Tibial nerve (tissue), 4 donors: ENCODE results near the gene SHROOM2. TPM values are rescaled to one million over a fixed set of nuclear protein-coding genes. Genes with fewer than 3 reads are reported as not detected.

ENCODE experiments used
- DNase-seq, 2 donors: peaks; one replicate each; pipeline ENCODE4 v3.0.0-alpha.2; 2019; ENCODE audit warnings: low spot score in 2 of 2
- H3K27ac ChIP-seq, 4 donors: fragments of 200-600 bp; sonication (generic) in 3 of 4; one replicate each; pipeline ENCODE4 v1.5.1; 2017 to 2019; ENCODE audit warnings: mild to moderate bottlenecking in 1 of 4
- H3K27me3 ChIP-seq, 2 donors: fragments of 200-600 bp; sonication (generic) in 1 of 2; one replicate each; pipeline versions ENCODE4 v1.5.1 to v1.6.0; 2017 to 2019
- H3K36me3 ChIP-seq, 3 donors: fragments of 200-600 bp; sonication (generic); one replicate each; pipeline ENCODE4 v1.5.1; 2018 to 2019
- H3K4me1 ChIP-seq, 4 donors: fragments of 200-600 bp; sonication (generic) in 3 of 4; one replicate each; pipeline ENCODE4 v1.5.1; 2017 to 2019
- H3K4me3 ChIP-seq, 4 donors: fragments of 200-600 bp; sonication (generic) in 3 of 4; one replicate each; pipeline ENCODE4 v1.5.1; 2017 to 2019; ENCODE audit warnings: mild to moderate bottlenecking in 1 of 4, moderate library complexity in 1 of 4
- H3K9me3 ChIP-seq, 4 donors: fragments of 200-600 bp; sonication (generic) in 3 of 4; one replicate each; pipeline ENCODE4 v1.5.1; 2017 to 2019
- EP300 ChIP-seq, 2 donors: sonication (generic); formaldehyde crosslinking; IDR thresholded peaks; one replicate each; pipeline ENCODE4 v1.6.1; 2017; ENCODE audit warnings: antibody characterized with exemption in 2 of 2, mild to moderate bottlenecking in 1 of 2
- POLR2A ChIP-seq, 2 donors: fragments of 450-650 bp; IDR thresholded peaks; one replicate each; pipeline ENCODE4 v1.6.1; 2017; ENCODE audit warnings: antibody characterized with exemption in 2 of 2, mild to moderate bottlenecking in 2 of 2, moderate library complexity in 2 of 2
- WGBS, 2 donors: methylation state at CpG; one replicate each; pipeline ENCODE4 v1.1.5; 2018; 5-methylcytosine and 5-hydroxymethylcytosine counted together
- total RNA-seq, 4 donors: library from RNA; depleted of rRNA; stranded (reverse); fragments of >200 nt; gene quantifications; one replicate each; pipeline ENCODE4 v1.1.0, GENCODE V29; 2016
- TF ChIP-seq, protein P1 (sequence below), 5 experiments: fragments of 200-600 bp in 3 of 5; fragments of 450-650 bp in 2 of 5; sonication (generic) in 3 of 5; IDR thresholded peaks; one replicate each; pipeline ENCODE4 v1.5.1; 2016 to 2019; ENCODE audit warnings: antibody characterized with exemption in 5 of 5, mild to moderate bottlenecking in 3 of 5, moderate library complexity in 2 of 5

Gene SHROOM2
- total RNA-seq, 4 donors from 2014 or later: 2.7 to 5.0 (median 3.6) TPM

DNA sequence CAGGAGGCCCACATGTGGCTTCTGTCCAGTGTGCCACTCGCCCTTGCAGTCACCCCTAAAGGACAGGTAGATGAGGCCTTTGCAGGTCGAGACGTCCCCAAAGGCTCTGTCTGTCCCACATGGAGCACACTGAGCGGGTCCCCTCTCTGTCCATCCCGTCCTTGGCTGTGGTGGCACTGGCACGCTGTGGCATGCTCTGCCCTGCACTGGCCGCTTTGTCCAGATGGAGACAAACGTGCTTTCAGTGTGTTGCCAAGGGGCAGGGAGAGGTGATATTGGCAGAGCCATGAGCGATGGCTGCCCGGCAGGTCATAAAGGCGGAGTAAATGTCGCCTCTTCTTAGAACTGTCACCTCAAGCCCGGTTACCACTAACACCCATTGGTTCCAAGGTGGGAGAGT, 94.0 kb downstream of the SHROOM2 start:
- TF ChIP-seq EP300 (IDR thresholded peaks at IDR 0.05) (no peak), POLR2A (IDR thresholded peaks at IDR 0.05) (no peak)
- TF ChIP-seq, protein P1, sequence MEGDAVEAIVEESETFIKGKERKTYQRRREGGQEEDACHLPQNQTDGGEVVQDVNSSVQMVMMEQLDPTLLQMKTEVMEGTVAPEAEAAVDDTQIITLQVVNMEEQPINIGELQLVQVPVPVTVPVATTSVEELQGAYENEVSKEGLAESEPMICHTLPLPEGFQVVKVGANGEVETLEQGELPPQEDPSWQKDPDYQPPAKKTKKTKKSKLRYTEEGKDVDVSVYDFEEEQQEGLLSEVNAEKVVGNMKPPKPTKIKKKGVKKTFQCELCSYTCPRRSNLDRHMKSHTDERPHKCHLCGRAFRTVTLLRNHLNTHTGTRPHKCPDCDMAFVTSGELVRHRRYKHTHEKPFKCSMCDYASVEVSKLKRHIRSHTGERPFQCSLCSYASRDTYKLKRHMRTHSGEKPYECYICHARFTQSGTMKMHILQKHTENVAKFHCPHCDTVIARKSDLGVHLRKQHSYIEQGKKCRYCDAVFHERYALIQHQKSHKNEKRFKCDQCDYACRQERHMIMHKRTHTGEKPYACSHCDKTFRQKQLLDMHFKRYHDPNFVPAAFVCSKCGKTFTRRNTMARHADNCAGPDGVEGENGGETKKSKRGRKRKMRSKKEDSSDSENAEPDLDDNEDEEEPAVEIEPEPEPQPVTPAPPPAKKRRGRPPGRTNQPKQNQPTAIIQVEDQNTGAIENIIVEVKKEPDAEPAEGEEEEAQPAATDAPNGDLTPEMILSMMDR (IDR thresholded peaks at IDR 0.05): no peak
- WGBS, 2 donors: 88 to 91% methylated on average over 6 to 13 of the region's 13 CpGs
- Histone ChIP-seq H3K27ac (no peak overlapping the region), H3K4me3 (no peak overlapping the region), H3K9me3 (no peaks in the 10 kb centered on the region), H3K27me3 (peaks cover 0 to 4% of the 10 kb centered on the region in 2 donors), H3K36me3 (no peaks in the 10 kb centered on the region), H3K4me1 (no peaks in the 10 kb centered on the region)
- DNase-seq: no peak

DNA sequence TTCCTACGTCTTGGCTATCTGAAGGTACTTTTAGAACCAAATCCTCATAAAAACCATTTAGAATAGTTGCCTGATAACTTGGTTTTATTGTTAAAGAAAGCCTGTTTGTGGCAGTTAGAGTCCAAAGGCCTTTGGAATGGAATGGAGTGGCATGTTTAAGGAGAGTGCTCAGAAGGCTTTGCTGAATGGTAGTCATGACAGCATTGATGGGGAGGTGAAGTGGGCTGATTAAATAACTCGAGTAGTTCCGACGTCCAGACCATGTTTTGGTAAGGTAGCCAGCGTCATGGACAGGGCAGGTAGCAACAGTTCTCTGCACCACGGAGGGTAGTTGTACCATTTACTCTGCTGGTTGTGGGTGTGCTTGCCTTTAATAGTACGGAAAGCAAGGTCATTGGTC, 94.6 kb downstream of the SHROOM2 start:
- WGBS, 2 donors: 80 to 86% methylated on average over 7 of the region's 7 CpGs
- Histone ChIP-seq H3K4me1 (no peaks in the 10 kb centered on the region), H3K27me3 (peaks cover 0 to 4% of the 10 kb centered on the region in 2 donors), H3K4me3 (no peak overlapping the region), H3K9me3 (no peaks in the 10 kb centered on the region), H3K27ac (no peak overlapping the region), H3K36me3 (no peaks in the 10 kb centered on the region)
- TF ChIP-seq EP300 (IDR thresholded peaks at IDR 0.05) (no peak), POLR2A (IDR thresholded peaks at IDR 0.05) (no peak)
- TF ChIP-seq, protein P1 (IDR thresholded peaks at IDR 0.05): no peak
- no peak for DNase-seq

DNA sequence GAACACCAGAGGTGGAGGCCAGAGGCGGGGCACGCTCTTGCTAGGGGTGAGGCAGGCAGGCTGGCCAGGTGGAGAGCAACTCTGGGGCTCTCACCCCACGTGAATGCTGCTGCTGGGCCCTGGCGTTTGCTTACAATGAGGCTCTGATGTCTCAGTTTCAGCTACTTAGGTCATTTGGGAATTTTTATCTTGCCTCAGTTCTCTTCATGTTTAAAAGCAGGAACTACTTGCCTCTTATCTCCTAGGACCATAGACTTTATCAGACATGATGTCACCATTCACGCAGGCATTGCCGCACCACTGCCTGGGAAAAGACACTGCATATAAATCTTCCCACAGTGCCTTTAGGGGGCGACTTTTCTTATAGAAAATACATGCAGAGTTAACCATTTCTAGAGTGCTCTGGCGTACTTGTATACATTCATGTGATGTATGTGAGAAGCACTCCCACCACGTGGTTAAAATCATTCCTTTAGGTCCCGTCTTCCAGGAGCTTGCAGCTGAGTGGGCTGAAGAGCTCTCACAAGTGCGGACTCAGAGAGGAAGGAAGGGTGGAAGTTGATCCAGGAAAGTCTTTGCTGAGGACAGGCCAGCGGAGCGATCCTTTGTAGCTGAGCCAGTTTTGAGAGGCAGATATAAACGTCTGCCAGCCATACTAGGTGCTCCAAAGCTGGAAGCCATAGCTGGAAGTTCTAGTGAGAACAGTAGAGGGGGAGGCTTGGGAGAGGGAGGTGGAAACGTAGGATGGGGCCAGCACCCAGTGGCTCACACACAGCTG, 96.6 kb downstream of the SHROOM2 start:
- Histone ChIP-seq H3K9me3 (no peaks in the 10 kb centered on the region), H3K4me1 (no peaks in the 10 kb centered on the region), H3K4me3 (no peak overlapping the region), H3K27me3 (peaks cover 0 to under 1% of the 10 kb centered on the region in 2 donors), H3K27ac (no peak overlapping the region), H3K36me3 (no peaks in the 10 kb centered on the region)
- TF ChIP-seq EP300 (IDR thresholded peaks at IDR 0.05) (no peak), POLR2A (IDR thresholded peaks at IDR 0.05) (no peak)
- TF ChIP-seq, protein P1 (IDR thresholded peaks at IDR 0.05): no peak
- DNase-seq: no peak
- WGBS, 2 donors: 59 to 61% methylated on average over 9 to 15 of the region's 15 CpGs

DNA sequence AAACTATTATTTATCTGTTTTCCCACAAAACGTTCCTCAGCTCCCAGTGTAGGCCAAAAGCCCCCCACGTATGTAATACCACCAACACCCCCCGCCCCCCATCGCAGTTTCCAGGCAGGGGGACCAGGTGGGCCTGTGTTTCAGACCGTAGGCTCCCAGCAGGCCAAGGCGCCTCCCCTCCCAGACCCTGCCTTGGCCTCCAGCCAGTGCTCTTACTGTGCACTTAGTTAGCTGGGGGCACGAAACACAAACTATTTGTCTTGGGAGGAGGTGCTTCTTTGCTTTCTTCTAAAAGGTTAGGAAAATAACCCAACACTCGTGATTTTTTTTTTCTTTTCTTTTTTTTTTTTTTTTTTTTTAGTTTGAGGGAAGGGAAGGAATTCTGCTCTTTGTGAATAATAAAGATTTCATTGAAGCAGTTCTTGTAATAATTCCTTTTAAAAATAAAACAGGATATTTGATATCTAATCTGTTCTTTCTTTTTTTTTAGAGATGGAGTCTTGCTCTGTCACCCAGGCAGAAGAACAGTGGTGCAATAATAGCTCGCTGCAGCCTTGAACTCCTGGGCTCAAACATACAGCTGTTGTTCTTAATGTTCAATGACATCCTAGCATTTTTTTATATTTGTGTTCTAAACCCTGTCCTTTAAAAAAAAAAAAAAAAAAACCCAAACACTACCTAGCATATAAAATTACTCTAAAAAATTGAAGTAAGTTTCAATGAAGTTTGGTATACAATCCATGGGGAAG, 98.0 kb downstream of the SHROOM2 start:
- no peaks in the 10 kb centered on the region for H3K4me1 ChIP-seq
- no peak overlapping the region for H3K27ac ChIP-seq
- no peaks in the 10 kb centered on the region for H3K9me3 ChIP-seq
- no peaks in the 10 kb centered on the region for H3K36me3 ChIP-seq
- H3K27me3 ChIP-seq: no peaks in the 10 kb centered on the region
- TF ChIP-seq, protein P1 (IDR thresholded peaks at IDR 0.05): no peak
- TF ChIP-seq EP300 (IDR thresholded peaks at IDR 0.05) (no peak), POLR2A (IDR thresholded peaks at IDR 0.05) (no peak)
- H3K4me3 ChIP-seq: no peak overlapping the region
- no peak for DNase-seq
- WGBS, 2 donors: 60 to 69% methylated on average over 9 of the region's 9 CpGs

DNA sequence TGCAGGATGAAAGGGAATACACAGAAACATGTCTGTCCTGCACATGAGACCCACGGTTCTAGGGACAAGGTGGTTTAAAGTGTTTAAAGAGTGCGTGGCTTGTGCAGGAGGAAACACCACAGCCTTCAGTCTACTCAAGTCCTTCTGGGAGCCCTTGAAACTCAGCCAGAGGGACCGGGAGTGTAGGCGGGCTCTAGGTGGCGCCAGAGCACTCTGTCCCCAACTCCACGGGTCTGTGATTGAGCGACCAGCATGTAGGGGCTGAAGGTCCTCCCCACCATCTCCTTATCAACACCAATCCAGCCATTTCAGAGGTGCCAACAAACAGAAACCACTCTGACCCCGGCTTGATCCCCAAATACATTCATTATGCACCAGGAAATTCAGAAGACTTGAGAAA, 98.9 kb downstream of the SHROOM2 start:
- Histone ChIP-seq H3K4me1 (no peaks in the 10 kb centered on the region), H3K36me3 (no peaks in the 10 kb centered on the region), H3K27me3 (no peaks in the 10 kb centered on the region), H3K27ac (no peak overlapping the region), H3K9me3 (no peaks in the 10 kb centered on the region), H3K4me3 (no peak overlapping the region)
- DNase-seq: peak in 1 of 2 donors; percentile 9
- WGBS, 2 donors: 21 to 41% methylated on average over 7 to 8 of the region's 8 CpGs
- TF ChIP-seq, protein P1 (IDR thresholded peaks at IDR 0.05): peak; percentile 28 to 51 (median 34)
- TF ChIP-seq EP300 (IDR thresholded peaks at IDR 0.05): no peak
- TF ChIP-seq POLR2A (IDR thresholded peaks at IDR 0.05): no peak
